Adrenal gland (tissue), 12 donors: ENCODE results near the gene SLC17A7. TPM values are rescaled to one million over a fixed set of nuclear protein-coding genes. Genes with fewer than 3 reads are reported as not detected.

Source experiments
- DNase-seq, 7 donors: peaks; one replicate each; pipeline ENCODE4 v3.0.0-alpha.2; 2019 to 2020
- H3K27ac ChIP-seq, 5 donors: fragments of 200-600 bp; sonication (generic) in 4 of 5; 1 replicate in 3 of 5; 2 replicates in 2 of 5; pipeline versions ENCODE4 v1.5.1 to v1.8.0; 2016 to 2020; ENCODE audit warnings: mild to moderate bottlenecking in 1 of 5
- H3K27me3 ChIP-seq: fragments of 200-600 bp; 2 replicates; pipeline ENCODE4 v1.8.0; 2021
- H3K36me3 ChIP-seq, 2 donors: fragments of 200-600 bp; replicated peaks in 1 of 2; 1 replicate in 1 of 2; 2 replicates in 1 of 2; pipeline versions ENCODE4 v1.5.1 to v1.8.0; 2018 to 2022
- H3K4me1 ChIP-seq, 2 donors: fragments of 200-600 bp; replicated peaks in 1 of 2; 1 replicate in 1 of 2; 2 replicates in 1 of 2; pipeline versions ENCODE4 v1.5.1 to v1.8.0; 2018 to 2021
- H3K4me3 ChIP-seq, 4 donors: fragments of 200-600 bp; sonication (generic) in 3 of 4; one replicate each; pipeline ENCODE4 v1.5.1; 2016 to 2018
- H3K9me3 ChIP-seq, 3 donors: fragments of 200-600 bp; sonication (generic) in 1 of 3; replicated peaks in 1 of 3; 1 replicate in 2 of 3; 2 replicates in 1 of 3; pipeline versions ENCODE4 v1.5.1 to v1.8.0; 2016 to 2021
- CTCF ChIP-seq, 6 experiments: fragments of 450-650 bp in 4 of 6; fragments of 200-600 bp in 2 of 6; sonication (generic) in 1 of 6; IDR thresholded peaks; 1 replicate in 5 of 6; 2 replicates in 1 of 6; pipeline versions ENCODE4 v1.5.1 to v1.8.0; 2016 to 2021; ENCODE audit warnings: antibody characterized with exemption in 6 of 6, mild to moderate bottlenecking in 2 of 6, moderate library complexity in 1 of 6
- POLR2A ChIP-seq, 2 donors: fragments of 450-650 bp; IDR thresholded peaks; one replicate each; pipeline ENCODE4 v1.6.1; 2017; ENCODE audit warnings: antibody characterized with exemption in 2 of 2, mild to moderate bottlenecking in 2 of 2, moderate library complexity in 1 of 2
- whole genome bisulfite sequencing, 4 donors: extraction: QIAGEN DNeasy Blood & Tissue Kit in 2 of 4; methylation state at CpG; one replicate each; pipeline versions ENCODE4 v1.1.5 to v1.1.7; 2013 to 2017; 5-methylcytosine and 5-hydroxymethylcytosine counted together
- intact Hi-C, 2 donors: fragments of 100-400 bp; cut with DNase I; formaldehyde crosslinking; loops; one replicate each; pipeline versions ENCODE4 v1.14.1 to v1.15.0; 2022 to 2023
- polyA plus RNA-seq, 3 donors: library from polyadenylated mRNA; stranded (reverse); fragments of 200-250 nt in 2 of 3; fragments of 350-450 nt in 1 of 3; fragmentation: Illumina TruSeq in 1 of 3; extraction: RNeasy Lipid Tissue Mini Kit (QIAGEN cat#74804) in 1 of 3; gene quantifications; one replicate each; pipeline ENCODE4 v1.2.3, GENCODE V29; 2013 to 2014
- total RNA-seq, 9 donors: library from RNA; depleted of rRNA in 4 of 9; stranded (reverse); fragments of >200 nt in 4 of 9; fragments of 120-200 nt in 1 of 9; fragmentation: NEBNext Ultra II Directional in 1 of 9; extraction: Animal tissue kit (Norgen Biotek cat#: 25700) in 1 of 9; gene quantifications; one replicate each; pipeline versions ENCODE4 v1.1.0 to v1.2.4, GENCODE V29; 2013 to 2023
- donor health status: healthy with polysubstance abuse.
- donor health status: Bipolar disorder and iron deficiency.
- donor health status: DM: yes; HTN: yes; CAD: no.
- donor health status: DM: no; HTN: no; CAD: no.
- donor health status: DM: no; HTN: no; CAD: no.
- donor health status: DM: yes; HTN: yes; CAD: no.

Gene SLC17A7
- total and polyA plus RNA-seq, 12 donors: 0.06 to 9.6 (median 1.2) TPM

- WGBS, 4 donors: 66 to 81% (median 70%) methylated on average over 2 of the region's 2 CpGs
- intact Hi-C loops: no loop called here
- TF ChIP-seq CTCF (IDR thresholded peaks at IDR 0.05) (no peak), POLR2A (IDR thresholded peaks at IDR 0.05) (no peak)
- no peaks in the 10 kb centered on the region for H3K36me3 ChIP-seq
- no peak for DNase-seq
- peaks cover 0 to 20% of the 10 kb centered on the region in 2 donors for H3K4me1 ChIP-seq
- no peak overlapping the region for H3K4me3 ChIP-seq
- H3K27me3 ChIP-seq: peaks cover 44% of the 10 kb centered on the region
- H3K9me3 ChIP-seq: no peaks in the 10 kb centered on the region
- no peak overlapping the region for H3K27ac ChIP-seq
Observed at GRCh38 chr19:49419173-49419572, 22.2 kb downstream of the SLC17A7 start.

- no peak overlapping the region for H3K4me3 ChIP-seq
- intact Hi-C loops: no loop called here
- TF ChIP-seq CTCF (IDR thresholded peaks at IDR 0.05): no peak
- TF ChIP-seq POLR2A (IDR thresholded peaks at IDR 0.05): no peak
- H3K9me3 ChIP-seq: no peaks in the 10 kb centered on the region
- 58 to 76% (median 71%) methylated on average over 3 to 5 of the region's 5 CpGs for WGBS, 4 donors
- peaks cover 37% of the 10 kb centered on the region for H3K27me3 ChIP-seq
- H3K36me3 ChIP-seq: no peaks in the 10 kb centered on the region
- H3K4me1 ChIP-seq: peaks cover 0 to 18% of the 10 kb centered on the region in 2 donors
- no peak for DNase-seq
- no peak overlapping the region for H3K27ac ChIP-seq
Observed at GRCh38 chr19:49418511-49418910, 22.8 kb downstream of the SLC17A7 start.

GRCh38 chr19:49417088-49417487 lies 24.2 kb downstream of the SLC17A7 start:
- no peak for DNase-seq
- H3K27ac ChIP-seq: no peak overlapping the region
- no peaks in the 10 kb centered on the region for H3K36me3 ChIP-seq
- peaks cover 0 to 5% of the 10 kb centered on the region in 2 donors for H3K4me1 ChIP-seq
- intact Hi-C loops: no loop called here
- H3K4me3 ChIP-seq: no peak overlapping the region
- no peak for TF ChIP-seq POLR2A (IDR thresholded peaks at IDR 0.05)
- TF ChIP-seq CTCF (IDR thresholded peaks at IDR 0.05): no peak
- no peaks in the 10 kb centered on the region for H3K9me3 ChIP-seq
- H3K27me3 ChIP-seq: peaks cover 23% of the 10 kb centered on the region
- WGBS, 4 donors: 14 to 79% (median 53%) methylated on average over 1 to 7 of the region's 7 CpGs

- intact Hi-C loops: no loop called here
Observed at GRCh38 chr19:49415810-49416200, 25.5 kb downstream of the SLC17A7 start.

More at GRCh38 chr19:49415810-49416200, 25.5 kb downstream of the SLC17A7 start:
- H3K9me3 ChIP-seq: no peaks in the 10 kb centered on the region
- TF ChIP-seq POLR2A (IDR thresholded peaks at IDR 0.05) (no peak), CTCF (IDR thresholded peaks at IDR 0.05) (no peak)
- no peak overlapping the region for H3K27ac ChIP-seq
- no peak for DNase-seq
- peaks cover 12% of the 10 kb centered on the region for H3K27me3 ChIP-seq
- H3K4me1 ChIP-seq: no peaks in the 10 kb centered on the region
- 78 to 96% (median 85%) methylated on average over 2 of the region's 2 CpGs for WGBS, 4 donors
- no peaks in the 10 kb centered on the region for H3K36me3 ChIP-seq
- no peak overlapping the region for H3K4me3 ChIP-seq
